Measurements from ENCODE around the gene CTU2.

The CTU2 gene

DNA sequence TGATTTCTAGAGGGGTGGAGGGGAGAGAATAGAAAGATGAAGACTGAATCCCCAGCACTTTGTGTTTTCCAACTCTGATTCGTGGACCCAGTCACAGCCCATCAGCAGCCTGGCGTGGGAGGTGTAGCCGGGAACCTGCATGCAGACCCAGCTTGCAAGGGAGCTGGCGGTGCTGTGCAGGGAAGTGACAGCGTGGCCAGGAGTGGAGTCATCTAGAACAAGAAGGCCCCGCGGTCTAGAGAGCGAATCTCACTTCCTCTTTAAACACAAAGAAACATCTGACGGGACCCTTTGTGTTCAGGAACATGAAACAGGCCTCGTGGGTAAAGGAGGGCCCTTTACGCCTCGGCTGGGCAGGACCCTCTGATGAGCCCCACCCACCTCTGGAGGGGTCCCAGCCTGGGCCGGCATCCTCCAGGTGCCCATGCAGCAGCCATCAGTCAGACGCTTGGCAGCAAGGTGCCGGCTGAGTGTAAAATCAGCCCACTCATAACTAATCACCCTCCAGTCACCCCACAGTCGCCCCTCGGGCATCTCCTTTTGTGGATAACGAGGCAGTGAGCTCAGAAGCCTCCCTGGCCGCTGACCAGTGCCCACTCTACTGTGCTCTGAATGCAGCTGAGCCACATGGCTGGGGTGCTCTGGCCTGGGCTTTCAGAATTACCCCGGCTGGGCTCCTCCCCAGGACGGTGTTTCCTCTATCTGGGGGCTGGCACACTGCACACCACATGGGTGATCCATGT, 24.4 kb upstream of the CTU2 start:
- no peak for DNase-seq (ENCODE audit: low spot score)

DNA sequence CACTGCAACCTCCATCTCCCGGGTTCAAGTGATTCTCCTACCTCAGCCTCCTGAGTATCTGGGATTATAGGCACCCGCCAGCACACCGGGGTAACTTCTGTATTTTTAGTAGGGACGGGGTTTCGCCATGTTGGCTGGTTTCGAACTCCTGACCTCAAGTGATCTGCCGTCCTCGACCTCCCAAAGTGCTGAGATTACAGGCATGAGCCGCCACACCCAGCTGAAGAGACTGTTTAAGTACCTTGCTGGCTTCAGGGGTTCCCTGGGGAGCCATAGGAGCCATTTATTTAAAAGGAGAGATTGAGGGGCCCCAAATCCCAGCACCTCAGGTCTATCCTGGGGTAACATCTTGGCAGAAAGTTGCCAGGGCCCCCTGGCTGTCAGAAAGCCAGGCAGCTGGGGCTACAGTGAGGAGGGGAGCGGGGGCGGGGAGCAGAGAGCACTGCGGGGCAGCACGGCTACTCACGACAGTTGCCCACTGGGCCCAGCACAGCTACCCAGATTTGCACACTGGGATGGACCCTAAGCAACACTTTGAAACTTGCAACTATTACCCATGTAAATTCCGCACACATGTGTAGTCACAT, 21.6 kb upstream of the CTU2 start:
- DNase-seq (ENCODE audit: low spot score) = no peak

DNA sequence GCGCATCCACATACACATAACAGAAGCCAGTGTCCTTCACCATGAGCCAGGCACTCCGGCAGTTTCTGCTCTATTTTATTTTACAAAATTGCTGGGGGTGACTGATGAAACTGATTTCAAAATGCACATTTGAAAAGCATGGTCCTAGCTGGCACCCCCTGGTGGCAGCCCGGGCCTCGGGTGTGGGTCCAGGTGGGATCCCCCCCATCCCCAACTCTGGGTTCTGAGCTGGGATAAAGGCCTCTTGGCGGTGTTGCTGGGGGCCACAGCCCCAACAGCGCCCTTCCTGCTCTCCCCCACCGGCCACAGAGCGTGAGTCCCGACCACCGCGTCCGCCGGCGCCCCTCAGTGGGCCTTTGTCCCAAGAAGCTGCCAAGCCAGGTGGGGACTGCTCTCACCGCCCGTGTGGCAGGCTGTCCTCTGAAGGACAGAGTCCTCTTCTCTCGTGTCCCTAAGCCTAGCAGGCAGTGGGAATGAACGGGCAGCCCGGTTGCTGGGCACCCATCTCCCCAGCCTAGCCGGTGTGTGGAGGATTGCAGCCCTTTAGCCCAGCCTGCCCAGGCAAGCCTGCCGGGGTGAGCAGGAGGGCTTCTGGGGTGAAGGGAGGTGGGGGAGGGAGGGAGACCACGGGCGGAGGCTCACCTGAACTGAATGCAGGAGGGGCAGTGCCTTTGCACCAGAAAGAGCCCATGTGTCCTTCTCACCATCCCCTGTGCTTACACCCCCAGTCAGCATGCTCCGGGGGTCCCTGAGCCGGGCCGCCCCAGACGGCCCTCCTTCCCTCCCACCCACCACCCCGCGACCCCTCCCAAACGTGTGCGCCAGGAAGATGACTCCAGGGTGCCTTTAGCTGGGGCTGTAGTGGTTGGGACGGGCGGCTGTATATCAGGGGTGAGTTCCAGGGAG, 20.9 kb upstream of the CTU2 start:
- peak; percentile 87 for DNase-seq (ENCODE audit: low spot score)

DNA sequence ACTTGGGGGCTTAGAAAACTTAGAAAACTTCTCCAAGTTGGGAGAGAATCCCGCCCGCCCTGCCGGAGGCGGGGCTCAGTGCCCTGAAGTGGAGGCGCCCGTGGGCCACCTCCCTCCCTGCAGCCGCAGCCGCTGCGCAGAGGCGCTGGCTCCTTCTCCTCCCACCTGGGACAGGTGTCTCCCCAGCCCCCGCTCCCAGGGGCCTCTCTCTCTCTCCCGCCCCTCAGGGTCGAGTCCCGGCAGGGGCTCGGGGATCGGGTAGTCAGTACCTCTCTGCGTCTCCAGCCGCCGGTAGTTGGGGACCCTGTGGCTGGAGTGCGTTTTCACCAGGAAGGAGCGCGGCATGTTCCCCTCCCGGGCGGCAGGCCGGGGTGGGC, 20.3 kb upstream of the CTU2 start:
- no peak for DNase-seq (ENCODE audit: low spot score)

DNA sequence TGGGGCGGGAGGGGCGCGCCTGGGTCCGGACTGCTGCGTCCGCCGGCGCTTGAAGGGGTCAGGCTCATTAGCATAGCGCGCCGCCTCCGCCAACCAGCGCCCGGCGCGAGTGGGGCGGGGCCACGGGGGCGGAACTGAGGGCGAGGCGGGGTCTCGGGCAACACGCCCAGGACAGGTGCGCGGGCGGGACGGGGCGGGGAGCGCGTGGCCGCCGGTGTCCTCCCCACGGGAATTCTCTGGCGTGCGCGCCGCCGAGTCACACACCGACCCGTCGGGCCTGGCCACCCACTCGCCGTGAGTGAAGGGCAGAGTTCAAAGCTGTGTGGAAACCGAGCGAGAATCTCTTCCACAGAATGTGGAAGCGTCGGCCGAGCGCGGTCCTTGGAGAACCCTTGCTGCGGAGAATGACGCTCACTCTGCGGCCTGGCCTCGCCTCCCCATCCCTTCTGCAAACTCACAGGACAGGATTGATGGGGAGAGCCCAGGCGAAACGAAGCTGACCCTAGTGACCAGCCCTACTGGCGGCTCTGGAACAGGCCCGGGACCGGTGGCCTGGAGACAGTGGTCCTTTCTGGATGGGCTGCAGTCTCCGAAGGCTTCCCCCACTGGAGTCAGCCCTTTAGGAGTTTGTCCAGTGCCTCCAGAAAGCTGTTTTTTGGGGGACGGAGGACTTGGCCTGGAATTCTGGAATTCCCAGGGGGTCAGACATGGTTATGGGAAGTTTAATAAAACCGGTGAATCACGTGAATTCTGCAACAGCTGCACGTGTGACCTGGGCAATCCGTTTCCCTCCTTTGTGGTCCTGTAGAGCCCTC, 19.7 kb upstream of the CTU2 start, which contains the start of gene SNAI3:
Gene SNAI3 (minus strand): TSS at position 69 of the 815 bp plus-strand sequence. CDS start 101 bp downstream, outside the sequence.
- DNase-seq (ENCODE audit: low spot score) = peak; percentile 99

DNA sequence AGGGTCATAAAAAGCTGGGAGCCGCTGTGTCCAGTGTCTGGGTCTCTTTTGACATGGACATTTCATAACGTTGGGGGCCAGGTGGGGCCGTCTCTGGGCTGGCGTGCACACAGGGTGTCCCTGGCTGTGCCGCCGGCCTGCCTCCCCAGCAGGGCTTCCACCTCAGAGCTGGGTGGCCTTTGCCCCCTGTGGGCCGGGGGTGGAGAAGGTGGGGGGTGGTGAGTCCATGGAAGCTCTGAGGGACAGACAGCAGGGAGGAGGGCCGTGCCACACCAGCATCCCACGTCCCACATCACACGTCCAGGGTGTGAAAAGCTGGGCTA, 19.1 kb upstream of the CTU2 start:
- DNase-seq (ENCODE audit: low spot score) = no peak

DNA sequence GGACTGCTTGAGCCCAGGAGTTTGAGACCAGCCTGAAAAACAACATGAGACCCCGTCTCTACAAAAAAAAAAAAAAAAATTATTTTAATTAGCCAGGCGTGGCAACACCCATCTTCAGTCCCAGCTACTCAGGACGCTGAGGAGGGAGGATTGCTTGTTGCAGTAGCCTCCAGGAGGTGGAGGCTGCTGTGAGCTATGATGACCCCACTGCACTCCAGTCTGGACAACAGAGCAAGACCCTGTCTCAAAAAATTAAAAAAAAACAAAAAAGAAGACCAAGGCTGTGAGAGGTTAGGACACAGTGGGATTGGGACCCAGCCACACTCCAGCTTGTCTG, 18.7 kb upstream of the CTU2 start:
- DNase-seq (ENCODE audit: low spot score) = no peak

DNA sequence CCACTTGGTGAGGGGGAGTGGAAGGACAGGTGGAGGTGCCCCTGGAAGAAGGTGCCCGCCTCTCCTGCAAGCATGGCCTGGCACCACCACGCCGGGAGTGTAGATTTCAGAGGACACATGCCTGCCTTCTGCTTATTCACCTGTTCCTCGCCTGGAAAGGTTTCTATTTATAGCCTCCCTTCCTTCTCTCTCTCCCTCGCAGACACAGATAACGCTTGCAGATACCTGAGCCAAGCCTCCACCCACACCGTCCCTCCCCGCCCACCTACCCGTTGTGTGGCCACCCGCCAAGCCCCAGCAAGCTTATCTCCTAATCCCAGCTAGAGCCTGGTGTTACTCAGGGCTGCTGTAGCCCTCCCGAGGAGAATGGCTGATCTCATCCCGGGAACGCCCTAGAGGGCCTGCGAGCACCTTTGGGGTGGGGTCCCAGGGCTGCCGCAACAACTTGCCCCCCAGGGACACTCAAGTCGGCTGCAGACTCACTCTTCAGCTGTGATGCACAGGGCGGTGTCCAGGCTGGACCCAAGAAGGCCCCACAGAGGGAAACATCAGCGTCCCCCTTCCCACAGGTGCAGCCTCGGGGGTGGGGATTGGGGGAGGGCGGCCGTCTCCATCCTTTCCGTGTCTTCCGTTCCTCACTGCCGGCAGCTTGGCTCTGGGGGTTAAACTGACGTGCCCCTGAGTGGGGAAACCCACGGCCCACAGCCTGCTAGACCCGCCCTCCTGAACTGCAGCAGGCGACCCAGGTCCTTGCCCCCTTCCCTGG, 18.1 kb upstream of the CTU2 start:
- peak; percentile 67 for DNase-seq (ENCODE audit: low spot score)

DNA sequence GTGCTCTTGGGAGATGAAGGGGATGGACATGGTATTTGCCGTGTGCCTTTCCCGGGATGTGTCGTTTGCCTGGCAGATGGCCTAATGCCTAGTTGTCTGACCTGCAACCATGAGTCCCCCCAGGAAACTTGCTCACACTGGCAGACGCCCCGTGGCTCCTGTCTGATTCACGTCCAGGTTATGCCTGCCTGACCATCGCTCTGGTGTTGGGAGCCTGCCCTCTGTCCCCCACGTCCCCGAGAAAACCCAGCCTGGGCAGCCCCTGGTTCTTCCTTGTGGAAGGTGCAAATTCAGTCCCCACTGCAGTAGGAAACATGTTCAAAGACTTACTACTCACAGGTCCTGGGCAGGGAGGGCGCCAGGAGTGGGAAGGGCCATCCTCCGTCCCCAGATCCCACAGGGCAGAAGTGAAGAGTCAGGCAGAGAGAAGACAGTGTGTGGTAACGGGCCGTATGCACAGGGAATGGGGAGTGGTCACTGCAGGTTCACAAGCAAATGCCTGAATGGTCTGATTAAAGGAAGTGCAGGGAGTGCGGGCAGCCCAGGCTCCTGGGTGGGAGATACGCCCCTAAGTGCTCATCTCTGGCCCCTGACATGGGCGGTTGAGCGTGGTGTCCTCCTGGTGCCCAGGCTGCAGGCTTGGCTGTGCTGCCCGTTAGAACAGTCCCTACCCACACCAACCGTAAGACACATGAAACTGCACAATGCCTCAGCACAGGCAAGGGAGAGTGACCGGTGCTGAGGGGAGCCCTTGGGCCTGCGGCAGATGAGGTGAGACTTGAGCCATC, 15.8 kb upstream of the CTU2 start:
- DNase-seq (ENCODE audit: low spot score) = no peak

DNA sequence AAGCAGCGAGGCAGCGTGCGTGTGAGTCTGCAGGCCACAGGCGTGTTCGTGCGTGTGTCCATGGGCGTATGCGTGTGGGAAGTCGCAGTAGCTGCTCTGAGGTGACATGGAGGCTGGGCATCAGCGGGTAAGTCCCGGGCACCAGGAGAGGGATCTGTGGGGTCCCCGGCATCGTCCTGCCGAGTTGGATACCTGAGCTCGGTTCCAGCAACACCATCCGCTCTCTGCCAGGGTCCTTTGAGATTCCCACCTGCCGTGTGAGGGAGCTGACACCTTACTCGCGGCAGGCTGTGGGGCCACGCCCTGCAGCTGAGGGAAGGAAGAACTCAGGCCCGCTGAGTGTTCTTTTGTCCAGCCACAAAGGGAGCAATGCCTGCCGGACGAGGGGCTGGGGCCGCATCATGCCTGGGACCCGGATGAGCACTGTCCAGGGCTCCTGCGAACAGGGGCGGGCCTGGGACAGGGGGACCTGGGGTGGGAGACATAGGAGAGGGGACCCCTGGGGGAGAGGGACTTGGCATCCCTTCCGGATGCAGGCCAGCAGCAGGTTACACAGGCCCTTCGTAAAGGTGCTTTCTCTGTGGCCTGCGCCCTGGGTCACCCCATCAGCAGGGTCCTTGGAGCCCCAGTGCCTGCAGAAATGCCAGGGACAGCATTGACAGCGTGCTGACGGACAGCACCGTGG, 15.0 kb upstream of the CTU2 start:
- no peak for DNase-seq (ENCODE audit: low spot score)

DNA sequence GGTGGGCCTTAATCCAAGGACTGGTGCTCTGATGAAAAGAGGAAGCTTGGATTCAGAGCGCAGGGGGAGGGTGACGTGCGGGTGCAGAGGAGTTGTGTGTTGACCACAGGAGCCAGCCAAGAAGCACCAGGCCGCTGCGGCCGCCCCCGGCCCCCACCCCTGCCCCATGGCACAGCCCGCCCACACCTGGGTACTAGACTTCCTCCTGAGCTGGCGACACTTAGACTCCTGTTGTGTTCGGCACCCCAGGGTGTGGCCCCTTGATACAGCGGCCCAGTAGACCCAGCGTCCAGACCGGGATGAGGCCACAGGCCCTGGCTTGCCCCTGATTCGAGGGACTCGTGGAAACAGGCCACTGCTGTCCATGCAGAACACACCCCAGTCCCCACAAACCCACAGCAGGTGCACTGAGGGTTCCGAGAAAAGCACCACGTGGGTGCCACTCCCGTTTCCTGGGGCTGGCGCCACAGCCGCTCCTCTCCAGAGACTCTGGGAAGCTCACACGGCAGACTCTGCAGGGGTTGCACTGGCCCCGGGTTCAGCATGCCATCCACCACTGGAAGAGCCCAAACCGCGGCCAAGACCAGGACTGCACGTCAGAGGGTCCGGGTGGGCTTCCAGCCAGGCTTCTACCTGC, 14.3 kb upstream of the CTU2 start:
- no peak for DNase-seq (ENCODE audit: low spot score)

DNA sequence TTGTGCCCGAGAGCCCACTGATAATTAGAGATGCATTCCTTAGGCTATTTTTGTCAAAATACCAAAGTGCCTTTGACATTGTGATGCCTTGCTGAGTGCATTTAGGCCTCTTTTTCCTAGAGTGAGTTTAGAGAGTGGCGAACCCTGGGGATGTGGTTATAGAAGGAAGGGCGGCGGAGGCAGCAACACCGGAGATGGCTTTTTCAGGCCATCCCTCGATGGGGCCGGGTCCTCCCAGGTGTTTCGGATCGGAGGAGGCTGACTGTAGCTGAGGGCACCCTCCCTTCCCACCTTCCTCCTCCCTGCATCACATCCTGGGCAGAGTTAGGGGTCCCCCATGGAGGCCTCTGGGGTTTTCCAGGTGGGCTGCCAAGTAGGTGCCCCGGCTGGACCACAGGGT, 13.4 kb upstream of the CTU2 start:
- no peak for DNase-seq (ENCODE audit: low spot score)

DNA sequence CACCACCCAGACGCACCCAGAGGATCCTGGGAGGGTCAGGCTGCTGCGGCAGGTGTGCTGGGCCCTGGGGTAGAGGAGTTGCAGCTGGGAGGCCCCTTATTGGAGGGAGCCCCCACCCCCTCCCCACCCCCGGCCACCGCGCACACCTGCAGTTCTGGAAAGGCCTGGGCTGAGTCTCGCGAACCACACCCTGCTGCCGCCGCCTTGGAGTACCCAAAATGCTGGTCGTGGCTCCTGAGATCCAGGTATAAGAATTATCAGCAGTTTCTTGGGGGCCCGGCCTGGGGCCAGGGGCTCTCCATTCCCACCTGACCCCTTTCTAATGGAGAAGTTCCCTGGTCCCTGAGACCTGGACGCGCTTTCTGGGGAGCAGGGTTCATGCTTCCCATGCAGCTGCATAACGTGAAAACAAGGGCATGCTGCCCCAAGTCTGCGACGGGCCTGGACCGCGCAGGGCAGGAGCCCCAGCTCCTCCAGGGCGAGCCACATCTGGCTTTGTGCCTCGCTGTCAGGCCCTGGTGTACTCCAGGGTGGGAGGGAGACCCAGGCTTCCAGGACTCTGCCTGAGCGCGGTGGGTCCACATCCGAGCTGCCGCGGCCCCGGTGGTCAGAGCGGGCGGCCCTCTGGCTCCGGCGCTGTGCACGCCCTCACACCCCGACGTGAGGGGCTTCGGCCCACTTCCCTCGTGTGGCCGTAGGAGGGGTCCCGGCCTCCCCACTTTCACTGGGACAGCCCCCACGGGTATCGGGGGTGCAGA, 12.7 kb upstream of the CTU2 start:
- DNase-seq (ENCODE audit: low spot score) = no peak

DNA sequence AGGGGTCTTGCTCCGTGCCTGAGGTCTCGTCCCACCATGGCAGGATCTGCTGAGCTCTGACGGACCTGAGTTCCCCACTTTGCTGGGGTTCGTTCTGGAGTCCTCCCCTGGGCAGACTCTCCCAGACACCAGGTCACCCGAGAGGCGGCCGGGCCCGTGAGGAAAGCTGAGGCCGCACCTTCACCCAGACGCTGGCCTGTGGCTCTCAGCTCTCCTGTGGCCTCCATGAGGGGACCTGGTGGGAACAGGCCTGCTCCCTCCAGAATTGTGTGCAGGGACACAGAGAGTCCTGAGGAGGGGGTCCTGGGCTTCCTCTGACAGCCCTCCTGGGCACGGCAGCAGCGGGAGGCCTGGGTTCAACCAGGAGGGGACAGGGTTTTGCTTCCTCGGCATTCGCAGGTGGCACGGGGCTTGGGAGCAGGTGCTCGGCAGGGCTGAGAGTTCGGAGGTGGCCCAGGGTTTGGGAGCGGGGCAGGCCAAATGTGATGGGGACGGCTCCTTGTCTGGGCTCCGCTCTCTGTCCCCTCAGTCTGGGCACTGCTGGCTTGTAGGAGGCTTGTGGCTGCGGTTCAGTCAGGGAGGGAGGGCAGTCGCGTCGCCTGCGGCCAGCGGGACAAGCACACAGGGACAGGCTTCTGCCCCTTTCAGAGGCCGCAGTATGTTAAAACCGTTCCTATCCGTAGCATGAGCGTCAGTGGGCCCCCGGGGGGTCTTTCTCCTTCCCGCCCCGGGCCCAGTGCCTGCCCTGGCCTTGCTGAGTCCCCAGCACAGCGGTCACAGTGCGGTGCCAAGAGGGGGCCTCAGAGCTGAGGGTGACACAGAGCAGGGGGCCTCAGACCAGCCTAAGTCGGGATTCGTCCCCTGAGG, 11.8 kb upstream of the CTU2 start:
- no peak for DNase-seq (ENCODE audit: low spot score)

DNA sequence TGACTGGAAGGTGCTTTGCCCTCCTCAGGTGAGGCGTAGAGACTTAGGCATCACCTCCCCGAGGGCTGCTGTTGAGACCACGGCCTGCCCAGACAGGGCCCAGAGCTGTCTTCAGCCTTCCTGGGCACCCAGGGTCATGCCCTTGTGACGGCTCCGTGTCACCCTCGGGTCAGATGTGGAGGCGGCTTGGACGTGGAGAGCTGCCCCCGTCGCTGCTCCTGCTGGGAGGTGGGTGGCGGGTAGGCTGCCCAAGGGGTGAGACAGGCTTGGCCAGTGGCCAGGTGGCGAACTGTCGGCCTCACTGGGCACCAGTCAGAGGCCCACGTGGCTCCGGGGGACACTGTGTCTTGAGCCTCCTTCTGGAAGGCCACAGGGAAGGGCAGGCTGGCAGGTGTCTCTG, 11.1 kb upstream of the CTU2 start:
- DNase-seq (ENCODE audit: low spot score) = no peak

DNA sequence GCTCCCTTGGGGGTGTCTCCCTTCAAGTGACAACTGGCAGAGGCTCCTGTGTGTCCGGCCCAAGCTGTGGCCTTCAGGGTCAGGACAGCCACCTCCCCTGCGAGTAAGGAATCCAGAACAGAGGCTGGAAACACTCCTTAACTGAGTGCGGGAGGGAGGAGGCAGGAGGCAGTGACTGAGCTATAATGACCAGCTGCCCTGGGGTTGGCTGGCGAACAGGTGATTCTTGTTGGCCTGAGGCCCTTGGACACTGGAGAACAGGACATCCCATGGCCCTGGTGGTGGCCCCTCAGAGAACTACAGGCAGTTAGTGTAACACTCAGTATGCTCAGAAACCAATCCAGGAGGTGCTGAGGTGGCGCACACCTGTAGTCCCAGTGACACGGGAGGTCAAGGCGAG, 10.6 kb upstream of the CTU2 start:
- no peak for DNase-seq (ENCODE audit: low spot score)

DNA sequence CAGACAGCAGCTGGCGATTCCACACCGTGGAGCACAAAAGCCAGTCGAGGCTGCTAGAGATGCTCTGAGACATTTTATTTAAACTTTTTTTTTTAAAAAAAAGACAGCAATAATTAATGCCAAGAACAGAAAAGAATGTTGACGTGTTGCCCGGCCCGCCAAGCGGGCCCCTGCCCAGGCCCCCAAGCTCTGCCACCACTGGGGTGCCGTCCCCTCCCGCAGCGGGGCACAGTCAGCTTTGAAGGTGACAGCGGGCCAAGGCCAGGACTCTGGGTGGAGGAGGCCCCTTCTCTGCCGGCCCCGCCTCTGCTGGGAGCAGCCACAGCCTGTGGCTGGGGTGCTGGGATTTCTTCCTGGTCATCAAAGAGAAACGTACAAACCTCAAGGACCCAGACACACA, 9.9 kb upstream of the CTU2 start:
- no peak for DNase-seq (ENCODE audit: low spot score)
